GM21786 (cell line): Measurements from ENCODE around the gene OR4F6.

ENCODE experiments used
- ATAC-seq: cut with Tn5 transposase; IDR thresholded peaks from one replicate; pipeline ENCODE4 v1.9.1; 2021; ENCODE audit not compliant: unreplicated experiment

The OR4F6 gene

DNA sequence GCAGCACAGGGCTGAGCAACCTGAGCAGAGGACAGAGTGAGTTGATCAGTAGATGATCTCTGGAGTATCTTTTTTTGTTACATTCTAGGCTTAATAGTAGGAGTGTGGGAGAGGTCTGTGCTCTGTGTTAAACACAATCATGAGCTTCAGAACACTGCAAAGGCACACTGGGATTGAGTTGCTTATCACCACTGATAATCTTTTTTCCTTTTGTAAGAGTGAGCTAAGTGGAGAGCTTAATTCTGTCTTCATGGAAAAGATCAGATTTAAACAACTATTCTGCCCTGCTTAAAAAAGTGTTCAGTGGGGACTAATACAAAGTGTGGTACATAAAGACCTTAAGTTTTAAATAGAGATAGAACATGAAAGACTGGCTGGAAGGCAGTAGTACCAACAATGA, 1.1 kb downstream of the OR4F6 start:
- no peak for ATAC-seq

- ATAC-seq = no peak
These were observed 1.6 kb downstream of the OR4F6 start for GRCh38 chr15:101804941-101805340.

GRCh38 chr15:101805605-101806345, 2.5 kb downstream of the OR4F6 start:
- ATAC-seq = no peak

GRCh38 chr15:101807345-101807945, 4.1 kb downstream of the OR4F6 start:
- no peak for ATAC-seq

- no peak for ATAC-seq
These were observed 4.9 kb downstream of the OR4F6 start for GRCh38 chr15:101808201-101808600.

- ATAC-seq = no peak
These were observed 7.1 kb downstream of the OR4F6 start for GRCh38 chr15:101810456-101810855.

- ATAC-seq = no peak
These were observed 7.6 kb downstream of the OR4F6 start for GRCh38 chr15:101810876-101811275.

DNA sequence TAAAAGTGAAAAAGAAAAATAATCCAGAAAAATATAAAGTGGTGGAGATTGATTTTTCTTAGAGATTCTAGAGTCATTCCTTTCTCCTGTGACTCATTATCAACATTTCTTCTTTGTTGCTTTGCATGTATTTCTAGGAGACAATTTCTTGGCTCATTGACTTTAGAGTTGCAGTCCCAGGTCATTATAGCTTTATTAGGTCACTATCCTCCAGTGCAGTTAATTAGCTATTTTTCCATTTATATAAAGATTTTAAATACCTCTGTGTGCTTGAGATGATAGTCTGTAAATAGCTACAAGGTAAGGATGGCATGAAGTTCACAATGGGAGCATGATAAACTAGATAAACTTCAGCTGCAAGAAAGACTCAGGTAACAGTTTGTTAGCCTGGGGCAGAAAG, 8.6 kb downstream of the OR4F6 start, which contains the start of gene OR4F15:
TSS of gene OR4F15 (plus strand) at position 301 of the 400 bp plus-strand sequence. CDS start 5,985 bp downstream, outside the sequence.
- no peak for ATAC-seq

- ATAC-seq = no peak
These were observed 10.7 kb downstream of the OR4F6 start for GRCh38 chr15:101813803-101814534.

DNA sequence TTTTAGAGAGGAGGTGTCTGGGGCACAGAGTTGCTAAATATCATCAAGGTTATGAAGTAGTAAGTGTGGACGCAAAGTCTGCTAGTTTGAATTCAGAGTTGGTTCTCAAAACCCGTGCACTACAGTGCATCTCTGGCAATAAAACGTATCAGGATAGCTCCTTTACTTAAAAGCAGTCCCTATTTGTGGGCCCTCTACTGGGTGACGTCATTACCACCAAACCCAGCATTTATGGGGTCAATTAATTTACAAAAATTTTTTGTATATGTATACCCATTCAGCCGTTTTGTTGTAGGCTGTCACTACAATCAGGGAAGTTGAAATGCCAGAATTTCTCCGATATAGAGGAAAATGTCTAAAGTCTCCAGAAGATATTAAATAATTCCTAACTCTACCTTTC, 17.5 kb downstream of the OR4F6 start:
- ATAC-seq = no peak

DNA sequence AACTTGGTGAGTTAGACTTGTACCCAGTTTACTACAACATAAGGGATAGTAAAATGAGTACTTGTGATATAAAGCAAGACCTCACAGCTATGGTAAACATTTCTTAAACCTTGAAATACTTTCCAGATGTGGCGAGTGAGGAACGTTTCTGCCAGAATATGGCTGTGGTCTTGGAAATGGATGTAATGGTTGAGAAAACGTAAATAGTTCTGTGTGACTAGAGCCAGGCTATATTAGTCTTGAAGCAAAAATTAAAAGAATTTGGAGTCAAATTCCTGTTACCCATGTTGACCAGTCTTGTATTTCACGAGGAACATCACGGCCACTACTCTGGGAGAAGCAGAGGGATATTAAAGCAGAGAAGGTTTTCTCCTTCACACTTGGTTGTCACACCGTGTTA, 23.9 kb downstream of the OR4F6 start:
- ATAC-seq = no peak

- ATAC-seq = no peak
These were observed 25.5 kb downstream of the OR4F6 start for GRCh38 chr15:101828774-101829173.

DNA sequence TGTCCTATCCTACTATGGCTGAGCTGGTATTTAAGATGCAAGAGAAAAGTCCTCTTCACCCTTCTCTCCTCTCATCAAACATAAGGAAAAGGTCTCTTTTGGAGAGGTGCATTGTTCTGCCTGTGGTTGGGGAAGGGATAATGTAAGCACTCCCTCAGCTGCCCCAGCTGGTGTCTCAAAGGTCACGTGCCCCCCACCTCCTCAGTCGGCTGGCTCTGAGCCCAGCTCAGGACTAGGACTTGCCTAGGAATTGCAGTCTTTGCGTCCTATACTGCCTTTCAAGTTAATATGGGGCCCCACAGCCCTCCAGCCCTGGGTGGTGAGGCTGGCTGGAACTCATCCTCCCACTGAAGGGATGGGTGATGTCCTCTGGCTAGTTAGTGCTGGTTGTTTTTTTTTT, 38.3 kb downstream of the OR4F6 start:
- no peak for ATAC-seq

GRCh38 chr15:101844916-101845315, 41.6 kb downstream of the OR4F6 start:
- ATAC-seq = no peak

GRCh38 chr15:101852356-101852755, 49.0 kb downstream of the OR4F6 start:
- no peak for ATAC-seq
